Smooth muscle cell (in vitro differentiated cells): Measurements from ENCODE around the gene BMP6. TPM values are rescaled to one million over a fixed set of nuclear protein-coding genes. Genes with fewer than 3 reads are reported as not detected.
A peak's percentile ranks its signal among the peaks of the same experiment; 100 is the strongest.

Source experiments
- DNase-seq: peaks from one replicate; lab custom pipeline; 2025; ENCODE audit not compliant: unreplicated experiment; lab: John Stamatoyannopoulos, UW
- H2AFZ ChIP-seq: fragments of 200-600 bp; sonication (generic); 2 replicates; pipeline ENCODE4 v1.6.0; 2016; ENCODE audit warnings: antibody characterized with exemption, low read depth, mild to moderate bottlenecking
- H3F3A ChIP-seq: fragments of 200-600 bp; sonication (generic); 2 replicates; pipeline ENCODE4 v1.6.0; 2017; ENCODE audit warnings: antibody characterized with exemption, low read depth
- H3K27ac ChIP-seq: fragments of 200-600 bp; sonication (generic); 2 replicates; pipeline ENCODE4 v1.5.1; 2016; ENCODE audit warnings: low read depth, mild to moderate bottlenecking
- H3K27me3 ChIP-seq: fragments of 200-600 bp; sonication (generic); 2 replicates; pipeline ENCODE4 v1.6.1; 2016; ENCODE audit warnings: low read depth, mild to moderate bottlenecking
- H3K36me3 ChIP-seq: fragments of 200-600 bp; sonication (generic); 2 replicates; pipeline ENCODE4 v1.5.1; 2016; ENCODE audit warnings: low read depth
- H3K4me1 ChIP-seq: fragments of 200-600 bp; sonication (generic); 2 replicates; pipeline ENCODE4 v1.5.1; 2016; ENCODE audit warnings: low read depth
- H3K4me2 ChIP-seq: fragments of 200-600 bp; sonication (generic); 2 replicates; pipeline ENCODE4 v1.6.0; 2016; ENCODE audit warnings: mild to moderate bottlenecking
- H3K4me3 ChIP-seq: fragments of 200-600 bp; sonication (generic); 2 replicates; pipeline ENCODE4 v1.5.1; 2016; ENCODE audit warnings: mild to moderate bottlenecking
- H3K79me2 ChIP-seq: fragments of 200-600 bp; sonication (generic); 2 replicates; pipeline ENCODE4 v1.6.0; 2016; ENCODE audit warnings: low read depth, mild to moderate bottlenecking
- H3K9ac ChIP-seq: fragments of 200-600 bp; sonication (generic); 2 replicates; pipeline ENCODE4 v1.6.0; 2016; ENCODE audit warnings: low read depth
- H3K9me3 ChIP-seq: fragments of 200-600 bp; sonication (generic); replicated peaks from 2 replicates; pipeline ENCODE4 v1.5.1; 2016; ENCODE audit warnings: low read depth
- H4K20me1 ChIP-seq: fragments of 200-600 bp; sonication (generic); 2 replicates; pipeline ENCODE4 v1.6.0; 2016; ENCODE audit warnings: low read depth
- CTCF ChIP-seq: fragments of 200-600 bp; sonication (generic); IDR thresholded peaks from 2 replicates; pipeline ENCODE4 v1.5.1; 2017; ENCODE audit warnings: borderline replicate concordance, mild to moderate bottlenecking, antibody characterized with exemption; ENCODE audit not compliant: insufficient read depth, poor library complexity, severe bottlenecking
- WGBS: methylation state at CpG from one replicate; pipeline ENCODE4 v1.1.7; 2016; ENCODE audit warnings: low lambda C conversion rate; 5-methylcytosine and 5-hydroxymethylcytosine counted together
- polyA plus RNA-seq: library from polyadenylated mRNA; unstranded; fragments of >200 nt; fragmentation: Nextera tagmentation; extraction: Ambion mirVana; gene quantifications from 2 replicates; pipeline ENCODE4 v1.2.1, GENCODE V29; 2016
- total RNA-seq: library from RNA; depleted of rRNA; stranded (reverse); fragments of >200 nt; gene quantifications from 2 replicates; pipeline ENCODE4 v1.2.3, GENCODE V29; 2014

BMP6 gene
- total and polyA plus RNA-seq, 2 experiments from 2014 or later, result 14.5 to 17.0 TPM

- Histone ChIP-seq H3K36me3 (no peaks in the 10 kb centered on the region), H3K9ac (peak overlapping the region; percentile 68), H3K9me3 (no peaks in the 10 kb centered on the region), H3K4me3 (peak overlapping the region; percentile 12), H2AFZ (peak overlapping the region; percentile 90), H3K4me2 (peak overlapping the region; percentile 80), H3K79me2 (no peaks in the 10 kb centered on the region), H4K20me1 (no peaks in the 10 kb centered on the region), H3F3A (peaks cover 6% of the 10 kb centered on the region), H3K27me3 (no peaks in the 10 kb centered on the region), H3K4me1 (peaks cover 8% of the 10 kb centered on the region), H3K27ac (peak overlapping the region; percentile 92)
- TF ChIP-seq CTCF, result no peak
- no peak for DNase-seq
- WGBS, result 18% methylated on average over 12 of the region's 12 CpGs
These were observed 27.9 kb upstream of the BMP6 start for GRCh38 chr6:7697820-7698623.

GRCh38 chr6:7701212-7701834 lies 24.6 kb upstream of the BMP6 start:
- Histone ChIP-seq H3K4me2 (no peak overlapping the region), H2AFZ (no peak overlapping the region), H3K27me3 (no peaks in the 10 kb centered on the region), H3K4me3 (no peak overlapping the region), H3K36me3 (no peaks in the 10 kb centered on the region), H3K27ac (no peak overlapping the region), H3K9ac (no peak overlapping the region), H4K20me1 (no peaks in the 10 kb centered on the region), H3K79me2 (no peaks in the 10 kb centered on the region), H3F3A (peaks cover 6% of the 10 kb centered on the region), H3K4me1 (peaks cover 8% of the 10 kb centered on the region), H3K9me3 (no peaks in the 10 kb centered on the region)
- DNase-seq, result no peak
- WGBS, result 82% methylated on average over 5 of the region's 5 CpGs
- no peak for TF ChIP-seq CTCF

- Histone ChIP-seq H3K9me3 (no peaks in the 10 kb centered on the region), H3K27me3 (no peaks in the 10 kb centered on the region), H3K36me3 (no peaks in the 10 kb centered on the region), H3K9ac (no peak overlapping the region), H3K4me1 (no peaks in the 10 kb centered on the region), H4K20me1 (no peaks in the 10 kb centered on the region), H2AFZ (no peak overlapping the region), H3K4me3 (no peak overlapping the region), H3F3A (no peaks in the 10 kb centered on the region), H3K4me2 (no peak overlapping the region), H3K27ac (no peak overlapping the region), H3K79me2 (no peaks in the 10 kb centered on the region)
- TF ChIP-seq CTCF, result no peak
- DNase-seq, result no peak
- WGBS, result 75% methylated on average over 3 of the region's 3 CpGs
These were observed 22.7 kb upstream of the BMP6 start for GRCh38 chr6:7703148-7703680.
